GM12864 (cell line): ENCODE measurements around the gene CARNS1.

ENCODE experiments used
- DNase-seq: peaks from one replicate; pipeline ENCODE4 v3.0.0-alpha.2; 2011; ENCODE audit warnings: low read depth
- H3K4me3 ChIP-seq: 2 replicates; pipeline ENCODE4 v1.5.1; 2011; ENCODE audit warnings: mild to moderate bottlenecking, low read depth, low read length, control low read depth
- CTCF ChIP-seq: IDR thresholded peaks from 2 replicates; pipeline ENCODE4 v1.5.1; 2011; ENCODE audit warnings: low read depth, mild to moderate bottlenecking, moderate library complexity, low read length, control low read depth, inconsistent platforms; ENCODE audit errors: missing control alignments

Gene CARNS1

GRCh38 chr11:67384851-67385366 is 30.6 kb upstream of the CARNS1 start:
- no peak for TF ChIP-seq CTCF
- H3K4me3 ChIP-seq = no peak overlapping the region
- DNase-seq = no peak

GRCh38 chr11:67387069-67387468 is 28.4 kb upstream of the CARNS1 start:
- DNase-seq = no peak
- no peak for TF ChIP-seq CTCF
- no peak overlapping the region for H3K4me3 ChIP-seq

- no peak overlapping the region for H3K4me3 ChIP-seq
- TF ChIP-seq CTCF = no peak
- DNase-seq = no peak
Measured at GRCh38 chr11:67387518-67387917, 28.0 kb upstream of the CARNS1 start.

- no peak for DNase-seq
- TF ChIP-seq CTCF = peak; percentile 80
- H3K4me3 ChIP-seq = no peak overlapping the region
Measured at GRCh38 chr11:67389477-67389876, 26.0 kb upstream of the CARNS1 start.

- TF ChIP-seq CTCF = no peak
- peak overlapping the region; percentile 95 for H3K4me3 ChIP-seq
- DNase-seq = no peak
Measured at GRCh38 chr11:67390947-67391303, 24.6 kb upstream of the CARNS1 start.

- peak; percentile 80 for DNase-seq
- H3K4me3 ChIP-seq = peak within 1 kb of the TSS; percentile 95
- TF ChIP-seq CTCF = no peak
Measured at GRCh38 chr11:67391304-67392182, 23.9 kb upstream of the CARNS1 start, which contains the start of gene RAD9A. TSS of gene RAD9A (plus strand) at chr11:67391986. CDS start at chr11:67392045, 59 bp downstream.
